GM12872 (cell line): Measurements from ENCODE around the gene DHRSX.

Source experiments
- TF ChIP-seq, protein P1 (sequence below): IDR thresholded peaks from 3 replicates; pipeline ENCODE4 v1.5.1; 2011; ENCODE audit warnings: low read depth, mild to moderate bottlenecking, low read length, moderate library complexity; ENCODE audit not compliant: insufficient read depth

DHRSX gene

GRCh38 chrX:2450681-2451080 is 50.1 kb downstream of the DHRSX start:
- TF ChIP-seq, protein P1, sequence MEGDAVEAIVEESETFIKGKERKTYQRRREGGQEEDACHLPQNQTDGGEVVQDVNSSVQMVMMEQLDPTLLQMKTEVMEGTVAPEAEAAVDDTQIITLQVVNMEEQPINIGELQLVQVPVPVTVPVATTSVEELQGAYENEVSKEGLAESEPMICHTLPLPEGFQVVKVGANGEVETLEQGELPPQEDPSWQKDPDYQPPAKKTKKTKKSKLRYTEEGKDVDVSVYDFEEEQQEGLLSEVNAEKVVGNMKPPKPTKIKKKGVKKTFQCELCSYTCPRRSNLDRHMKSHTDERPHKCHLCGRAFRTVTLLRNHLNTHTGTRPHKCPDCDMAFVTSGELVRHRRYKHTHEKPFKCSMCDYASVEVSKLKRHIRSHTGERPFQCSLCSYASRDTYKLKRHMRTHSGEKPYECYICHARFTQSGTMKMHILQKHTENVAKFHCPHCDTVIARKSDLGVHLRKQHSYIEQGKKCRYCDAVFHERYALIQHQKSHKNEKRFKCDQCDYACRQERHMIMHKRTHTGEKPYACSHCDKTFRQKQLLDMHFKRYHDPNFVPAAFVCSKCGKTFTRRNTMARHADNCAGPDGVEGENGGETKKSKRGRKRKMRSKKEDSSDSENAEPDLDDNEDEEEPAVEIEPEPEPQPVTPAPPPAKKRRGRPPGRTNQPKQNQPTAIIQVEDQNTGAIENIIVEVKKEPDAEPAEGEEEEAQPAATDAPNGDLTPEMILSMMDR, result no peak

DNA sequence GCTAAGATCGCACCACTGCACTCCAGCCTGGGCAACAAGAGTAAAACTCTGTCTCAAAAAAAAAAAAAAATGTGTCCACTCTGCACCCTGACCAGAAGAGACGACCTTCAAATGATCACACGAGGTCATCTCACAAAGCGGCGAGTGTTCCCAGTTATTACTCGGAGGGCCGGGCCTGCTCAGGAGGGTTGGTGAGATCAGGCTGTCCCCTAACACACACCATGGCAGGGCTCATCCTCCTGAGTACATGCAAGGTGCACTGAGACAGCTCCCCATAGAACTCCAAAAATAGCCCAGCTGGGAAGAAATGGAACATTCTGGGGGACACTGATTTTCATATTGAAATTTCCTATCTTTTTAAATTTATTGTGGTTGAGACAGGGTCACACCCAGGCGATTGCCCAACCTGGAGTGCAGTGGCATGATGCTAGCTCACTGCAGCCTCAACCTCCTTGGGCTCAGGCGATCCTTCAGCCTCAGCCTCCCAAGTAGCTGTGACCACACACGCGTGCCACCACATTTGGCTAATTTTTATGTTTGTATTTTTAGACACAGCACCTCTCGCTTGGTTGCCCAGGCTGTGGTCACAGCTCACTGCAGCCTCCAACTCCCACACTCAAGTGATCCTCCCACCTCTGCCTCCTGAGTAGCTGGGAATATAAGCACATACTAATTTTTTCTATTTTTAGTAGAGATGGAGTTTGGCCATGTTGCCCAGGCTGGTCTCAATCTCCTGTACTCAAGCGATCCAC is 51.5 kb downstream of the DHRSX start:
- TF ChIP-seq, protein P1, result no peak

DNA sequence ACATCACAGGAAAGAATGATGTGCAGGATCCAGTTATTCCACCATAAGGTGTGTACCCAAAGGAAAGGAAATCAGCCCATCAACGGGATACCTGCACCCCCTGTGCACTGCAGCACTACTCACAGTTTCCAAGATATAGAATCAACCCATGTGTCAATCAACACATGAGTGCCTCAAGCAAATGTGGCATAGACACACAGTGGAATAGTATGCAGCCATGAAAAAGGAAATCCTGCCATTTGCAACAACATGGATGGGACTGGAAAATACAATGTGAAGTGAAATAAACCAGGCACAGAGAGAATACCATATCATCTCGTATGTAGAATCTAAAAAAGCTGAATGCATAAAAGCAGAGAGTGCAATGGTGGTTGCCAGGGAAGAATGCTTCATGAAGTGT is 53.3 kb downstream of the DHRSX start:
- TF ChIP-seq, protein P1, result no peak

DNA sequence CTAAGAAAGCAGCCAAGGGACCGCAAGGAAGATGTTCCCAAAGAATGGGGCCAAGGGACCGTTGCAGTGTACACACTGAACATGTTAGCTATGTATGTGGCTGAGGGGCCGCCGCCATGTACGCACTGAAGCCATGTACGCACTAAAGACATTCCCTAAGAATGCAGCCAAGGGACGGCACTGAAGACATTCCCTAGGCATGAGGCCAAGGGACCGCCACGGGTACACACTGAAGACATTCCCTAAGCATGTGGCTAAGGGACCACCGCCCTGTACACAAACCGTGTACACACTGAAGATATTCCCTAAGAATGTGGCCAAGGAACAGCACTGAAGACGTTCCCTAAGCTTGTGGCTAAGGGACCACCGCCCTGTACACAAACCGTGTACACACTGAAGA is 54.0 kb downstream of the DHRSX start:
- TF ChIP-seq, protein P1, result no peak

- TF ChIP-seq, protein P1, result no peak
Measured at GRCh38 chrX:2445662-2446623, 54.8 kb downstream of the DHRSX start.

- TF ChIP-seq, protein P1, result no peak
Measured at GRCh38 chrX:2442694-2443093, 58.1 kb downstream of the DHRSX start.

DNA sequence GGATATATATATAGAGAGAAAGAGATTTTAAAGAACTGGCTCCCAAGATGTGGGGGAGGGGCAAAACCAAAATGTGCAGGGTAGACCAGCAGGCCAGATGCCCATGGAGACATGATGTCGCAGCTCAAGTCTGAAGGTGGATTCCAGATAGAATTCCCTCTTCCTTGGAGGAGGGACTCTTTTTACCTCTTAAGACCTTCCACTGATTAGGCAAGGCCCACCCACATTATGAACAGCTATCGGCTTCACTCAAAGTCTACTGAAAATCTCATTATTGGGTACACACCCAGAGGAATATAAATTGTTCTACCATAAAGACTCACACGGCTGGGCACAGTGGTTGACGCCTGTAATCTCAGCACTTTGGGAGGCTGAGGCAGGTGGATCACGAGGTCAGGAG is 59.3 kb downstream of the DHRSX start:
- TF ChIP-seq, protein P1, result no peak
